Natural killer cell treated with Interleukin-12 subunit alpha and Interleukin-12 subunit beta and Interleukin-15 and Interleukin-18, amount 100 ng/mL, for 72 hours (primary cell): ENCODE results near the gene HMGXB3. TPM values are rescaled to one million over a fixed set of nuclear protein-coding genes. Genes with fewer than 3 reads are reported as not detected.

Experiments used
- ATAC-seq, 2 donors: fragments of 150-1000 bp; cut with Tn5 transposase in 1 of 2; sonication (Bioruptor Pico), chemical (Tn5 transposase) in 1 of 2; 2 replicates each; pipeline ENCODE4 v1.10.0; 2021
- DNase-seq: peaks from one replicate; pipeline ENCODE4 v3.0.0; 2022; ENCODE audit warnings: low spot score
- H3K27ac Mint-ChIP-seq, 2 donors: 1 replicate in 1 of 2; 2 replicates in 1 of 2; pipeline ENCODE4 v1.8.0; 2022; ENCODE audit warnings: mixed read lengths in 2 of 2, mild to moderate bottlenecking in 1 of 2, moderate library complexity in 1 of 2
- H3K27me3 Mint-ChIP-seq, 2 donors: 1 replicate in 1 of 2; 2 replicates in 1 of 2; pipeline ENCODE4 v1.8.0; 2022; ENCODE audit warnings: mixed read lengths in 2 of 2
- H3K36me3 Mint-ChIP-seq: one replicate; pipeline ENCODE4 v1.8.0; 2022; ENCODE audit warnings: mixed read lengths
- H3K4me1 Mint-ChIP-seq, 2 donors: 1 replicate in 1 of 2; 2 replicates in 1 of 2; pipeline ENCODE4 v1.8.0; 2022; ENCODE audit warnings: low read depth in 2 of 2, mixed read lengths in 2 of 2, mild to moderate bottlenecking in 1 of 2
- H3K4me3 Mint-ChIP-seq: one replicate; pipeline ENCODE4 v1.8.0; 2022; ENCODE audit warnings: mixed read lengths
- H3K9me3 Mint-ChIP-seq: 2 replicates; pipeline ENCODE4 v1.8.0; 2022; ENCODE audit warnings: mixed read lengths
- total RNA-seq, 2 donors: library from RNA; stranded (reverse); gene quantifications; one replicate each; pipeline ENCODE4 v1.2.3, GENCODE V29; 2022

HMGXB3 gene
- total RNA-seq, 2 donors from 2014 or later, result 47.5 to 76.7 TPM

DNA sequence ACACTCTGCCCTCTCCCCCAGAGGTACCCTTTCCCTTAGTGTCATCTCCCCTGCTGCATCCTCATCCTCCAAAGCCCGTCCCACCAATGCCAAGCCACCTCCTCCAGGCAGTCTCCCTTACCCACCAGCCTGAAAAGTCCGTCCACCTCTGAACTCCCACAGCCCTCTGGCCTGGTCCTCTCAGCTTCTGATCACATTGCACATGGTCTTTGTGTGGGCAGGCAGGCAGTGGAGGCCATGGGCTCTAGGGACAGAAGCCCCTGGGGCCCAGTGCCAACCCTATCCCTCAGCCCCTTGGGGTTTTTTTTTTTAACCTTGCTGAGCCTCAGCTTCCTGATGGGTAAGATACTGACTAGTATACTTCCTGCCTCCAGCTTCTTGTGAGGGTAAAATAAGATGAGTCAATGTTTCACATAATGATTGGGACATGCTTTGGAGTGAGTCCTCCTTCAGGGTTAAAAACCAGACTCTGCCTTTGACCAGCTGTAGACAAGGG is 66.4 kb downstream of the HMGXB3 start:
- Mint-ChIP-seq H3K27ac (peak overlapping the region; percentile 75 to 87), H3K36me3 (no peaks in the 10 kb centered on the region), H3K9me3 (no peaks in the 10 kb centered on the region), H3K4me3 (peak overlapping the region; percentile 65), H3K4me1 (peaks cover 15 to 20% of the 10 kb centered on the region in 2 donors), H3K27me3 (peaks cover 8 to 23% of the 10 kb centered on the region in 2 donors)
- DNase-seq (no peak), ATAC-seq (peak; percentile 83 to 92)

DNA sequence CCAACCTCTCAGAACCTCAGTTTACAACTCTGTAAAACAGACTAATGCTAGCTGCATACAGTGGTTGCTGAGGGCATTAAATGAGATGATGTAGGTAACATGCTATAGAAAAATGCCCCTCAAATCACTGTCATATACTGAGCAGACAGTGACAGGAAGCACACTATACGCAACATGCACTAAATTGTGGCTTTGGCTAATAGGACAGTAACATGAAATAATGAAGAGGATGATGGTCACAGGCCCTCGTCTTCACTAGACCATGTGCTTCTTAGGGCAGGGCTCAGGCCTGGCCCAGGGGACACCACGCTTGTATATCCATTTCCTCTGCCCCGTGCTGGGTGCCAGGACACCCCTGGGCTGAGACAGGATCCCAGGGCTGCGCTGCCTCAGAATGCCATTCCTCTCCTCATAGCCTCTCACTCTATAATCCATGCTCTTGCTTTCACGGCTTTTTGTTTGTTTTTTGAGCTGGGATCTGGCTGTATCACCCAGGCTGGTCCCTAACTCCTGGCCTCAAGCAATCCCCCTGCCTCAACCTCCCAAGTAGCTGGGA is 66.9 kb downstream of the HMGXB3 start:
- H3K4me3 Mint-ChIP-seq, result peak overlapping the region; percentile 65
- DNase-seq, result peak; percentile 37
- no peaks in the 10 kb centered on the region for H3K9me3 Mint-ChIP-seq
- ATAC-seq, result peak; percentile 29 to 56
- H3K27ac Mint-ChIP-seq, result peak overlapping the region; percentile 75 to 87
- peaks cover 15 to 20% of the 10 kb centered on the region in 2 donors for H3K4me1 Mint-ChIP-seq
- H3K36me3 Mint-ChIP-seq, result no peaks in the 10 kb centered on the region
- H3K27me3 Mint-ChIP-seq, result peaks cover 5 to 20% of the 10 kb centered on the region in 2 donors

DNA sequence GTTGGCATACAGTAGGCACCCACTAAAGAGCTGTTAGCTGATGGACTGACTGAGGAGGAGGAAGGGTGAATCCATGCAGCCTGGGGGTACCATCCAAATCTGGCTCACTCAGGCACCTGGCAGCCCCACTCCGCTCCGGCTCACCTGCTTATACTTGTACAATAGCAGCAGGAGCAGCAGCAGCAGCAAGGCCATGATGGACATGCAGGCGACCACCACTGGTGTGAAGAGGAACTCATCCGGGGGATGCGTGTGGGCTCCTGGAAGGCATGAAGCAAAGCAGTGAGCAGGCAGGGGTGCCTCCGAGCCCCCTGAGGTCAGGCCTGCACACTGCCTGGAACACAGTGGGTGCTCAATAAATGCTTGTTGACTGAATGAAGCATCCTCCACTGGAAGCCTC is 67.5 kb downstream of the HMGXB3 start:
- peaks cover 0 to 16% of the 10 kb centered on the region in 2 donors for H3K27me3 Mint-ChIP-seq
- no peak for ATAC-seq
- no peaks in the 10 kb centered on the region for H3K9me3 Mint-ChIP-seq
- DNase-seq, result no peak
- H3K4me3 Mint-ChIP-seq, result peak overlapping the region; percentile 41
- peaks cover 15 to 20% of the 10 kb centered on the region in 2 donors for H3K4me1 Mint-ChIP-seq
- H3K36me3 Mint-ChIP-seq, result no peaks in the 10 kb centered on the region
- H3K27ac Mint-ChIP-seq, result peak overlapping the region in 1 of 2 donors; percentile 75

DNA sequence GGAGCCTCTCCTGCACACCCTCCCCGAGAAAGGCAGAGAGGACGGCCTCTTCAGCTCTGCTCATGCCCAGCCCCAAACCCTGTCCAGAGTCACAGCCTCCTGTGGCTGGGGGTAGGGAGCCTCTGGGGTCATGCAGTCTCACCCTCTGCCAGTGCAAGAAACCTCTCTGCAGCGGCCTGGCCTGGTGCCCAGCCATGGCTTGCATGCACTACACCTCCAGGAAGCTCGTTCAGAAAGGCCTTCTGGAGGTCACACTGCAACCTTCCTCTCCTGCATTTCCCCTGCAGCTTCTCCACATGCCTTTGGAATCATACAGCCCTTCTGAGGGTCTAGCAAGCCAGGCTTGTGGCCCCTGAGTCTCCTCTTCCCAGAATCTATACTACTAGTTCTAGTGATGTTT is 67.9 kb downstream of the HMGXB3 start:
- no peaks in the 10 kb centered on the region for H3K9me3 Mint-ChIP-seq
- peaks cover 0 to 15% of the 10 kb centered on the region in 2 donors for H3K27me3 Mint-ChIP-seq
- no peaks in the 10 kb centered on the region for H3K36me3 Mint-ChIP-seq
- ATAC-seq (no peak), DNase-seq (no peak)
- no peak overlapping the region for H3K27ac Mint-ChIP-seq
- no peak overlapping the region for H3K4me3 Mint-ChIP-seq
- peaks cover 15 to 20% of the 10 kb centered on the region in 2 donors for H3K4me1 Mint-ChIP-seq

- H3K27me3 Mint-ChIP-seq, result peaks cover 0 to 13% of the 10 kb centered on the region in 2 donors
- no peak for ATAC-seq
Observed at GRCh38 chr5:150068961-150069645, 68.6 kb downstream of the HMGXB3 start.

DNA sequence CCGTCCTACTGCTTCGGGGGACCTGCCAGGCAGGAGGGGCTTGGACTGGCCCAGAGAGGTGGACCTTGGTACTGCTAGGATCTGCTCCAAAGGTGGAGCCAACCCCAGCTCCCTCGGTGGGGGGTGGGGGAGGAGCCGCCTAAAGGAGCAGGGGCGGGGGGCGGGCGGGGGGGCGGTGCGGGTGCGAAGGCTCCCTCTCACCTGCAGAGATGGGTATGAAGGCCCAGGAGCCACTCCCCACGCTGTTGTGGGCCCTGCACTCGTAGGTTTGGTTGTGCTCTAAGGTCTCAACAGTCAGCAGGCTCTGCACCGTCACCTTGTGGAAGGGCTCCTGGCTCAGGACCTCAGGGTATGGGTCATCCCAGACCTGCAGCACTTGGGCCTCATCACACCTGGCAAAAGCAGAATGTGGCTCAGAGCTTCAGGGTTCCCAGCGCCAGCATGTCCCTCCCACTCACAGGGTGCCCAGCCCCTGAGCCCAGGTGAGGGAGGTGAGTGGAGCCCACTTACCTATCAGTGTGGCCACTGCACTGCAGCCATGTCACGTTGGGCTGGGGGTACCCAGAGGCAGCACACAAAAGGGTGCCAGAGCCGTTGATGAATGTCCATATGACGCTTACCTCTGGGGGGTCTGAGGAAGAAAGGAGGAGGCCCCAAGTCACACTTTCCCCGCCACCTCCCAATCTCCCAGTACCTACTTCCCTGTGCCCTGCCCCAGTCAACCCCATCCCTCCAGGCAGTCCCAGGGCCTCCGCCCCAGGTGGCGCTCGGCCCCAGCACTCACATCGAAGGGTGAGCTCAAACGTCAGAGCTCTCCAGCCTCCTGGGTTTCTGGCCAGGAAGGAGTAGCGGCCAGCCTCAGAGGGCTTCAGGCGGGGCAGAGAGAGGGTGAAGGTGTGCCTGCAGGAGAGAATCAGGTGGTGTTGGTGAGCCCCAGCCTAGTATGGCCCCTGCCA is 69.4 kb downstream of the HMGXB3 start:
- Mint-ChIP-seq H3K9me3 (no peaks in the 10 kb centered on the region), H3K36me3 (no peaks in the 10 kb centered on the region), H3K4me3 (no peak overlapping the region), H3K4me1 (peaks cover 13 to 20% of the 10 kb centered on the region in 2 donors), H3K27ac (no peak overlapping the region), H3K27me3 (peaks cover 0 to 10% of the 10 kb centered on the region in 2 donors)
- ATAC-seq (no peak), DNase-seq (no peak)

More at GRCh38 chr5:150068961-150069645, 68.6 kb downstream of the HMGXB3 start:
- Mint-ChIP-seq H3K4me3 (no peak overlapping the region), H3K4me1 (peaks cover 15 to 20% of the 10 kb centered on the region in 2 donors), H3K27ac (no peak overlapping the region), H3K36me3 (no peaks in the 10 kb centered on the region), H3K9me3 (no peaks in the 10 kb centered on the region)
- no peak for DNase-seq

- Mint-ChIP-seq H3K27me3 (peaks cover 0 to 10% of the 10 kb centered on the region in 2 donors), H3K36me3 (no peaks in the 10 kb centered on the region), H3K9me3 (no peaks in the 10 kb centered on the region), H3K4me1 (peaks cover 13 to 20% of the 10 kb centered on the region in 2 donors), H3K4me3 (no peak overlapping the region), H3K27ac (no peak overlapping the region)
- ATAC-seq (no peak), DNase-seq (no peak)
Observed at GRCh38 chr5:150070821-150071220, 70.3 kb downstream of the HMGXB3 start.

DNA sequence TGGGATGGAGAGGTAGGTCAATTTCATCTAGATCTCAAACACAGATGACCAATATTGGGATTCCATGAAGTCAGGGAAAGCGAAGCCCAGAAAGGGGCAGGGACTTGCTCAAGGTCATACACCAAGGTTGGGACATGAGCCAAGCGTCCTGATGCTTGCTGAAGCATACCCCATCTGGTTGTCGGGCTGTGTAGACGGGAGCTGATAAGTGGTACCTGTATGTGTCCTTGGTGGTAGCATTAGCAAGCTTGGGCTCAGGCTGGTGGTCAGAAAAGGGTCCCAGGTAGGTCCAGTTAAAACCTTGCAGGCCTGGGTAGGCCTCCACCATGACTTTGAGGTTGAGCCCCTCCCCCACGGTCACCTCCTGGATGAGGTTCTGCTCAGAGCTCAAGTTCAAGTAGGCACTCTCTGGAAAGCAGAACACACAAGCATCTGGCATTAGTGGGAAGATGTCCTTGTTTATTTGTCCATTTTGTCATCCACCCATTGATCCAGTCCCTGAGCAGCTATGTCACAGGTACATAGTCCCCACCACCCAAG is 72.6 kb downstream of the HMGXB3 start:
- no peak overlapping the region for H3K4me3 Mint-ChIP-seq
- peaks cover 0 to 3% of the 10 kb centered on the region in 2 donors for H3K27me3 Mint-ChIP-seq
- H3K4me1 Mint-ChIP-seq, result peaks cover 0 to 5% of the 10 kb centered on the region in 2 donors
- H3K36me3 Mint-ChIP-seq, result no peaks in the 10 kb centered on the region
- H3K9me3 Mint-ChIP-seq, result no peaks in the 10 kb centered on the region
- H3K27ac Mint-ChIP-seq, result no peak overlapping the region
- ATAC-seq (no peak), DNase-seq (no peak)

- H3K36me3 Mint-ChIP-seq, result no peaks in the 10 kb centered on the region
- DNase-seq, result no peak
- ATAC-seq, result no peak
- no peak overlapping the region for H3K4me3 Mint-ChIP-seq
- H3K9me3 Mint-ChIP-seq, result no peaks in the 10 kb centered on the region
- peaks cover 0 to 2% of the 10 kb centered on the region in 2 donors for H3K4me1 Mint-ChIP-seq
- no peak overlapping the region for H3K27ac Mint-ChIP-seq
- H3K27me3 Mint-ChIP-seq, result peaks cover 5 to 7% of the 10 kb centered on the region in 2 donors
Observed at GRCh38 chr5:150073677-150074076, 73.1 kb downstream of the HMGXB3 start.

- no peak for ATAC-seq
- Mint-ChIP-seq H3K27me3 (peaks cover 6% of the 10 kb centered on the region in 2 donors), H3K9me3 (no peaks in the 10 kb centered on the region), H3K4me3 (no peak overlapping the region), H3K4me1 (no peaks in the 10 kb centered on the region), H3K36me3 (no peaks in the 10 kb centered on the region), H3K27ac (no peak overlapping the region)
- no peak for DNase-seq
Observed at GRCh38 chr5:150075233-150075632, 74.7 kb downstream of the HMGXB3 start.

GRCh38 chr5:150075806-150076205 is 75.3 kb downstream of the HMGXB3 start:
- Mint-ChIP-seq H3K36me3 (no peaks in the 10 kb centered on the region), H3K27me3 (peaks cover 6% of the 10 kb centered on the region in 2 donors), H3K9me3 (no peaks in the 10 kb centered on the region), H3K27ac (no peak overlapping the region), H3K4me3 (no peak overlapping the region), H3K4me1 (no peaks in the 10 kb centered on the region)
- peak in 1 of 2 donors; percentile 12 for ATAC-seq
- no peak for DNase-seq

DNA sequence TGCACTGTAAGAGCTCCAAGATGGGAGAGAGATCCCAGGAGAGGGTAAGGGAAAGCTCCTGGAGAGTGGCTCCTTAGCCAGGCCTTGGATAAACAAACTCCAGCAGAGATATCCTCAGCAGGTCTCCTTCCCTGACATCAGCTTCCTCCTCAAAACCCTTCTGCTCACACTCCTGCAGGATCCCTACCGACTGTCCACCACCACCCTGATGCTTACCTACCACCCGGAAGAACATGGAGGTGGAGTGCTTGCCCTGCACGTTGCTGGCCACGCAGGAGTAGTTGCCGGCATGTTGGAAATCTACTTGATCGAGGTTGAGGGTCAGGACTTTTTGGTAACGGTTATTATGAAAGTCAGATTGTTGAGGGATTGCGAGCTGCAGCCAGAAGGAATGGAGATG is 76.5 kb downstream of the HMGXB3 start:
- Mint-ChIP-seq H3K4me3 (no peak overlapping the region), H3K36me3 (no peaks in the 10 kb centered on the region), H3K27me3 (peaks cover 6 to 10% of the 10 kb centered on the region in 2 donors), H3K9me3 (no peaks in the 10 kb centered on the region), H3K27ac (no peak overlapping the region), H3K4me1 (peaks cover 0 to 2% of the 10 kb centered on the region in 2 donors)
- no peak for DNase-seq
- ATAC-seq, result no peak
